Astrocyte of the cerebellum (primary cell): ENCODE data around the gene ZBED1.
"Not testable (repeated sequence)": the region's sequence is repeated elsewhere in the genome, so short reads cannot be mapped to it uniquely, and the experiment has no call there.

Source experiments
- DNase-seq: peaks from one replicate; pipeline ENCODE4 v3.0.0-alpha.2; 2011; ENCODE audit warnings: low read depth
- H3K4me3 ChIP-seq: 2 replicates; pipeline ENCODE4 v1.5.1; 2011; ENCODE audit warnings: mild to moderate bottlenecking, low read depth, low read length, moderate library complexity
- in situ Hi-C: cut with HindIII; loops from 2 replicates; pipeline ENCODE4 v1.10.0; 2017; ENCODE audit warnings: low sequenced_read_pairs
- TF ChIP-seq, protein P1 (sequence below): IDR thresholded peaks from 2 replicates; pipeline ENCODE4 v1.5.1; 2012; ENCODE audit warnings: low read length, low read depth, moderate library complexity, mild to moderate bottlenecking; ENCODE audit errors: missing control alignments

Gene ZBED1

DNA sequence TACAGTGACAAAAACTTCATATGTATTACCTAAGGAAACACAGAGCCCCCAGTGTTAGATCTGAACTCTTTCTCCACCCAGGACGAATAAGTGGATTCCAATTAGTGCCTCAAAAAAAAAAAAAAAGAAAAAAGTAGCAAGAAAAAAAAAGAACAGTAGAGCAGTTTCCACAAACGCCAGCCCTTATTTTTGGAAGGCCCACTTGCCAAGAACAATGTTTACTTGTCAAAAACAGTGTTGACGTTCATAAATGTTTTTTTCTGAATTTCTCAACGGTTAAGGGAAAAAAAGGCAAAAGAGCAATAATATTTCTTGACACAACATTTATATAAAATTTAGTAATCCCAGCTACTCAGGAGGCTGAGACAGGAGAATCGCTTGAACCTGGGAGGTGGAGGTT, 38.7 kb downstream of the ZBED1 start:
- in situ Hi-C loops, result no loop called here
- TF ChIP-seq, protein P1, sequence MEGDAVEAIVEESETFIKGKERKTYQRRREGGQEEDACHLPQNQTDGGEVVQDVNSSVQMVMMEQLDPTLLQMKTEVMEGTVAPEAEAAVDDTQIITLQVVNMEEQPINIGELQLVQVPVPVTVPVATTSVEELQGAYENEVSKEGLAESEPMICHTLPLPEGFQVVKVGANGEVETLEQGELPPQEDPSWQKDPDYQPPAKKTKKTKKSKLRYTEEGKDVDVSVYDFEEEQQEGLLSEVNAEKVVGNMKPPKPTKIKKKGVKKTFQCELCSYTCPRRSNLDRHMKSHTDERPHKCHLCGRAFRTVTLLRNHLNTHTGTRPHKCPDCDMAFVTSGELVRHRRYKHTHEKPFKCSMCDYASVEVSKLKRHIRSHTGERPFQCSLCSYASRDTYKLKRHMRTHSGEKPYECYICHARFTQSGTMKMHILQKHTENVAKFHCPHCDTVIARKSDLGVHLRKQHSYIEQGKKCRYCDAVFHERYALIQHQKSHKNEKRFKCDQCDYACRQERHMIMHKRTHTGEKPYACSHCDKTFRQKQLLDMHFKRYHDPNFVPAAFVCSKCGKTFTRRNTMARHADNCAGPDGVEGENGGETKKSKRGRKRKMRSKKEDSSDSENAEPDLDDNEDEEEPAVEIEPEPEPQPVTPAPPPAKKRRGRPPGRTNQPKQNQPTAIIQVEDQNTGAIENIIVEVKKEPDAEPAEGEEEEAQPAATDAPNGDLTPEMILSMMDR, result no peak
- DNase-seq, result no peak
- H3K4me3 ChIP-seq, result no peak overlapping the region

DNA sequence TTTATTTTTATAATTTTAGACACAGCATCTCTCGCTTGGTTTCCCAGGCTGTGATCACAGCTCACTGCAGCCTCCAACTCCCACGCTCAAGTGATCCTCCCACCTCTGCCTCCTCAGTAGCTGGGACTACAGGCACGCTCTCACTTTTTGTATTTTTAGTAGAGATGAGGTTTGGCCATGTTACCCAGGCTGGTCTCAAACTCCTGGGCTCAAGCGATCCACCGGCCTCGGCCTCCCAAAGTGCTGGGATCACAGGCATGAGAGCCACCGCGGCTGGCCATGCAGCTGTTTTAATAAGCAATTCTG, 39.1 kb downstream of the ZBED1 start:
- H3K4me3 ChIP-seq, result no peak overlapping the region
- no peak for DNase-seq
- in situ Hi-C loops, result no loop called here
- TF ChIP-seq, protein P1, result no peak

DNA sequence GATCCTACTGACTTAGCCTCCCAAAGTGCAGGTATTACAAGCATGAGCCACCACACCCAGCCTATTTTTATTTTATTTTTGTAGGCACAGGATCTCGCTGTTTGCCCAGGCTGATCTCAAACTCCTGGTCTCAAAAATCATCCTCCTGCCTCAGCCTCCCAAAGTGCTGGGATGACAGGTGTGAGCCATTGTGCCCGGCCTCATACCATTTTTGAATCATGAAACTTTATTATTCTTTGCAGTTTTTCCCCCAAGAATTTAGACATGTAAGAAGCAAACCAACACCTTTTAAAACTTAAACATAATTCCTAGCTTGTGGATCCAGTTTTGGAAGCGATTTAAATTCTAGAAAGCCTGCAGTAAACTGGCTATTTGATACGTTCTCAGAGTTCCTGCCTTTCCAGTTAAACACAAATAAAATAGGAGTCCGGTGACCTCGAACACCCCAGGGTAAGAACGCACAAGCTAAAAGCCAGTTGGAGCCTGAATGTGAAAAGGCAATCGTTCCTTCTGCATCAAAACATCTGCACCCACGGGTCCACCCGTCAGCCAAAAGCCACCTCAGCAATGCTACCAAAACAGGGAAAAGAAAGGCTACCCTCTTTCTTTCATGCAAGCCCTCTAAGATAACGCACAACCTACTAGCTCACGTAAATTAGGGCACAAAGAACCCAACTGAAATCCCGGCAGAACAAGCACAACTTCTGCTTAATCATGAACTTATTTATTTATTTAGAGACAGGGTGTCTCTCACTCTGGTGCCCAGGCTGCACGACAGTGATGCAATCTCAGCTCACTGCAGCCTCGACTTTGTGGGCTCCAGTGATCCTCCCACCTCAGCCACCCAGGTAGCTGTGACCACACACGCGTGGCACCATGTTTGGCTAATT, 39.7 kb downstream of the ZBED1 start:
- H3K4me3 ChIP-seq, DNase-seq, in situ Hi-C loops: not testable (repeated sequence)

DNA sequence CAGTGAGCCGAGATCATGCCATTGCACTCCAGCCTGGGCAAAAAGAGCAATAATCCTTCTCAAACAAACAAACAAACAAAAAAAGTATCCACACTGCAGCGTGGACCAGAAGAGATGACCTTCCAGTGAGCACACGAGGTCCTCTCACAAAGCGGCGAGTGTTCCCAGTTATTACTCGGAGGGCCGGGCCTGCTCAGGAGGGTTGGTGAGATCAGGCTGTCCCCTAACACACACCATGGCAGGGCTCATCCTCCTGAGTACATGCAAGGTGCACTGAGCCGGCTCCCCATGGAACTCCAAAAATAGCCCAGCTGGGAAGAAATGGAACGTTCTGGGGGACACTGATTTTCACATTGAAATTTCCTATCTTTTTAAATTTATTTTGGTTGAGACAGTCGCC, 40.7 kb downstream of the ZBED1 start:
- H3K4me3 ChIP-seq, DNase-seq, in situ Hi-C loops: not testable (repeated sequence)

DNA sequence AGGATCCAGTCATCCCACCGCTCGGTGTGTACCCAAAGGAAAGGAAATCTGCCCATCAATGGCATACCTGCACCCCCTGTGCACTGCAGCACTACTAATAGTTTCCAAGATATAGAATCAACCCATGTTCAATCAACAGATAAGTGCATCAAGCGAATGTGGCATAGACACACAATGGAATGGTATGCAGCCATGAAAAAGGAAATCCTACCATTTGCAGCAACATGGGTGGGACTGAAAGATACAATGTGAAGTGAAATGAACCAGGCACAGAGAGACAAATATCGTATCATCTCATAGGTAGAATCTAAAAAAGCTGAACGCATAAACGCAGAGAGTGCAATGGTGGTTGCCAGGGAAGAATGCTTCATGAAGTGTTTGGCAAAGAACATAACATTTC, 42.5 kb downstream of the ZBED1 start:
- TF ChIP-seq, protein P1, result no peak
- DNase-seq, result no peak
- in situ Hi-C loops, result no loop called here

DNA sequence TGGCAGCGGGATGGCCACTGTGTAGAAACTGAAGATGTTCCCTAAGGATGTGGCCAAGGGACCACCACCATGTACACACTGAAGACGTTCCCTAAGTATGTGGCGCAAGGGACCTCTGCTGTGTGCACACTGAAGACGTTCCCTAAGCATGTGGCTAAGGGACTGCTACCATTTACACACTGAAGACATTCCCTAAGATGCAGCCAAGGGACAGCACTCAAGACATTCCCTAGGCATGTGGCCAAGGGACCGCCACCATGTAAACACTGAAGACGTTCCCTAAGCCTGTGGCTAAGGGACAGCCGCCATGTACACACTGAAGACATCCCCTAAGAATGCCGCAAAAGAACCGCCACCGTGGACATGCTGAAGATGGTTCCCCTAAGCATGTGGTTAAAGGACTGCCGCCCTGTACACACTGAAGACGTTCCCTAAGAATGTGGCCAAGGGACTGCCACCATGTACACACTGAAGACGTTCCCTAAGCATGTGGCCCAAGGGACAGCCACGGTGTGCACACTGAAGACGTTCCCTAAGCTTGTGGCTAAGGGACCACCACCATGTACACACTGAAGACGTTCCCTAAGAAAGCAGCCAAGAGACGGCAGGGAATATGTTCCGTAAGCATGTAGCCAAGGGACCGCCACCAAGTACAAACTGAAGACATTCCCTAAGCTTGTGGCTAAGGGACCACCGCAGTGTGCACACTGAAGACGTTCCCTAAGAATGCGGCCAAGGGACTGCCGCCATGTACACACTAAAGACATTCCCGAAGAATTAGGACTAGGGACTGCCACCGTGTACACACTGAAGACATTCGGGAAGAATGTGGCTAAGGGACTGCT, 43.3 kb downstream of the ZBED1 start:
- H3K4me3 ChIP-seq, result no peak overlapping the region
- DNase-seq, result no peak
- TF ChIP-seq, protein P1, result no peak
- in situ Hi-C loops, result no loop called here

More for the DNA sequence above, 42.5 kb downstream of the ZBED1 start:
- H3K4me3 ChIP-seq, result no peak overlapping the region

DNA sequence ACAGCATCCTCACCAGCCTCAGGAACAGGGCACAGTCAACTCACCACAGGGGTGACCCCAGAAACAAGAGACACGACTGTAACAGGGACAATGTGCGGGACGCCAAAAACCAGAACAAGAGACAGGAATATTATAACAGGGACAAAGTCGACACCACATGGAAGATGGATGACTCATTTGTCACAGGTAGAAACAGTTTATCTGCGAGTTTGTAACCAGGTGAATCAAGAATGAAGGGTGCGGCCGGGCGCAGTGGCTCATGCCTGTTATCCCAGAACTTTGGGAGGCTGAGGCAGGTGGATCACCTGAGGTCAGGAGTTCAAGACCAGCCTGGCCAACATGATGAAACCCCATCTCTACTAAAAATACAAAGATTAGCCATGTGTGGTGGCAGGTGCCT, 44.7 kb downstream of the ZBED1 start:
- DNase-seq, H3K4me3 ChIP-seq, in situ Hi-C loops: not testable (repeated sequence)

DNA sequence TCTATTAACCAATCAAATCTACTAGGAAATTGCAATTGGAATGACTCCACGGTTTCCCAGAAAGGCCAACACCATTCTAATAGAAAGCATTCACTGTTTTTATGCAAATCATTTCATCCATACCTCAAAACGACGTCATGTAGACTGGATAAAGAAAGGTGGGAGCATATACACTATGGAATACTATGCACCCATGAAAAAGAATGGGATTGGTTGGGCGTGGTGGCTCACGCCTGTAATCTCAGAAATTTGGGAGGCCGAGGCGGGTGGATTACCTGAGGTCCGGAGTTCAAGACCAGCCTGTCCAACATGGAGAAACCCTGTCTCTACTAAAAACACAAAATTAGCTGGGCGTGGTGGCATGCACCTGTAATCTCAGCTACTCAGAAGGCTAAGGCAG, 46.2 kb downstream of the ZBED1 start:
- H3K4me3 ChIP-seq, DNase-seq, in situ Hi-C loops: not testable (repeated sequence)
